Measurements from ENCODE around the gene FRMD4A. TPM values are rescaled to one million over a fixed set of nuclear protein-coding genes. Genes with fewer than 3 reads are reported as not detected.

Gene FRMD4A
- total RNA-seq, 4 donors from 2014 or later, result 4.0 to 12.7 (median 5.6) TPM

DNA sequence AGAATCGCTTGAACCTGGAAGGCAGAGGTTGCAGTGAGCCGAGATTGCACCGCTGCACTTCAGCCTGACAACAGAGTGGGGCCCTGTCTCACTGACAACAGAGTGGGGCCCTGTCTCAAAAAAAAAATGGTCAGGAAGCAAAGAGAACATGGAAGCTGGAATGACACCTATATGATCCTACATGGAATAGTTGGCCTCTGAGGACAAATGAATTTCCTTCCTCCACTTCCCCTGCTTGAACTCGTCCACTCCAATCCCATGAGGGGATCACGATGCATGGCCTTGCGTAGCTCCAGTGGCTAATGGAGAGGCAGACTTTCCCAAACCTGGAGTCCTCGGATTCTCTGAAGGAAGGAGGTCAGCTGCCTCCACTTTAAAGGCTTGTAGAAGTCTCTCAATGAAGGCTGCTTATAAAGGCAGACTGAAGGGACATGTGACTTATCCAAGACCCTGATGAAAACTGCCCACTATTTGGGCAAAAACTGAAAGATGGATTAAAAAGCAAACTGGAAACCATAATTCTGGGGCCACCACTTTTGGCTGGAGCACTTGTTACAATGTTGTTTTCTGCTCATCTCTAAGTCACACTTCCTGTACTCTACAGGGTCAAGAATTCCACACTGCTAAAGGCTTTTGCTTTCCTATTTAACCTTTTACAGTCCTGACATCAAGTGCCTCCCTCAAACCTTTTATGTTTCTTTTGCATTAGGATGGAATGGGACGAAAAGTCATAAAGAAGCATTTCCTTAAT lies 529.4 kb downstream of the FRMD4A start:
- Histone ChIP-seq H3K9me3 (no peaks in the 10 kb centered on the region), H3K4me3 (no peak overlapping the region), H3K27ac (no peak overlapping the region), H3K27me3 (peaks cover 9% of the 10 kb centered on the region), H3K36me3 (no peaks in the 10 kb centered on the region), H3K4me1 (peaks cover 0 to 2% (median 0%) of the 10 kb centered on the region in 4 donors)
- in situ Hi-C loops (cut with MboI; ENCODE audit: low pct_ligation_motif_present in 1 of 4, low pct_unique_long_range_greater_than_20kb in 1 of 4, low sequenced_read_pairs in 3 of 4), result no loop called here
- WGBS, 2 donors (ENCODE audit: low coverage in 1 of 2), result 83 to 87% methylated on average over 1 to 8 of the region's 8 CpGs
- intact Hi-C loops (cut with DNase I; ENCODE audit: low total_unique reads), result no loop called here
- no peak for DNase-seq
- TF ChIP-seq EP300 (IDR thresholded peaks at IDR 0.05; ENCODE audit: low read depth), result no peak
- no peak for TF ChIP-seq POLR2A (IDR thresholded peaks at IDR 0.05)
- TF ChIP-seq, protein P1, sequence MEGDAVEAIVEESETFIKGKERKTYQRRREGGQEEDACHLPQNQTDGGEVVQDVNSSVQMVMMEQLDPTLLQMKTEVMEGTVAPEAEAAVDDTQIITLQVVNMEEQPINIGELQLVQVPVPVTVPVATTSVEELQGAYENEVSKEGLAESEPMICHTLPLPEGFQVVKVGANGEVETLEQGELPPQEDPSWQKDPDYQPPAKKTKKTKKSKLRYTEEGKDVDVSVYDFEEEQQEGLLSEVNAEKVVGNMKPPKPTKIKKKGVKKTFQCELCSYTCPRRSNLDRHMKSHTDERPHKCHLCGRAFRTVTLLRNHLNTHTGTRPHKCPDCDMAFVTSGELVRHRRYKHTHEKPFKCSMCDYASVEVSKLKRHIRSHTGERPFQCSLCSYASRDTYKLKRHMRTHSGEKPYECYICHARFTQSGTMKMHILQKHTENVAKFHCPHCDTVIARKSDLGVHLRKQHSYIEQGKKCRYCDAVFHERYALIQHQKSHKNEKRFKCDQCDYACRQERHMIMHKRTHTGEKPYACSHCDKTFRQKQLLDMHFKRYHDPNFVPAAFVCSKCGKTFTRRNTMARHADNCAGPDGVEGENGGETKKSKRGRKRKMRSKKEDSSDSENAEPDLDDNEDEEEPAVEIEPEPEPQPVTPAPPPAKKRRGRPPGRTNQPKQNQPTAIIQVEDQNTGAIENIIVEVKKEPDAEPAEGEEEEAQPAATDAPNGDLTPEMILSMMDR (IDR thresholded peaks at IDR 0.05), result no peak
- TF ChIP-seq POLR2AphosphoS5 (IDR thresholded peaks at IDR 0.05), result no peak

DNA sequence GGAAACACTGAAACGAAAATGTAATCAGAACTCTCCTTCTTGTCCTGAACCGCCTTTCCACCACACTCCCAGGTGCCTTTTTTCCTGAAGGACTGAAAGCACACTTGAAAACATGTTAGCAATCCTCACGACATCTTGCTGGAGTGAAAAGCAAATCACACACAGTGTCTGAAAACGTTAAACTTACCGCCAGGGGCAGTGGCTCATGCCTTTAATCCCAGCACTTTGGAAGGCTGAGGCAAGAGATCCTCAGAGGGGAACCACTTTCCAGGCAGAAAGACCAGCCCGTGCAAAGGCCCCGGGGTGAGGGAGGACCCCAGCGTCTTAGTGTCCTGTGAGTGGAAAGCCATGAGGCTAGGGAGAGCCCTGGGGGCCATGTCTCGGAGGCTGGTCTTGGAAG lies 533.6 kb downstream of the FRMD4A start:
- in situ Hi-C loops (cut with MboI; ENCODE audit: low pct_ligation_motif_present in 1 of 4, low pct_unique_long_range_greater_than_20kb in 1 of 4, low sequenced_read_pairs in 3 of 4) (loop anchor here in 2 of 4 donors (25.0 kb wide), 3 partner anchors 290 to 690 kb away; no protein-coding TSS in a partner anchor), intact Hi-C loops (cut with DNase I; ENCODE audit: low total_unique reads) (loop anchor here (10.0 kb wide), 1 partner anchor 138 kb away; no protein-coding TSS in a partner anchor)
- no peak for DNase-seq
- Histone ChIP-seq H3K27me3 (no peaks in the 10 kb centered on the region), H3K4me1 (peaks cover 0 to 9% (median 2%) of the 10 kb centered on the region in 4 donors), H3K9me3 (no peaks in the 10 kb centered on the region), H3K4me3 (no peak overlapping the region), H3K36me3 (no peaks in the 10 kb centered on the region), H3K27ac (no peak overlapping the region)
- WGBS, 2 donors (ENCODE audit: low coverage in 1 of 2), result 86 to 92% methylated on average over 2 to 9 of the region's 9 CpGs
- TF ChIP-seq, protein P1 (IDR thresholded peaks at IDR 0.05), result no peak

DNA sequence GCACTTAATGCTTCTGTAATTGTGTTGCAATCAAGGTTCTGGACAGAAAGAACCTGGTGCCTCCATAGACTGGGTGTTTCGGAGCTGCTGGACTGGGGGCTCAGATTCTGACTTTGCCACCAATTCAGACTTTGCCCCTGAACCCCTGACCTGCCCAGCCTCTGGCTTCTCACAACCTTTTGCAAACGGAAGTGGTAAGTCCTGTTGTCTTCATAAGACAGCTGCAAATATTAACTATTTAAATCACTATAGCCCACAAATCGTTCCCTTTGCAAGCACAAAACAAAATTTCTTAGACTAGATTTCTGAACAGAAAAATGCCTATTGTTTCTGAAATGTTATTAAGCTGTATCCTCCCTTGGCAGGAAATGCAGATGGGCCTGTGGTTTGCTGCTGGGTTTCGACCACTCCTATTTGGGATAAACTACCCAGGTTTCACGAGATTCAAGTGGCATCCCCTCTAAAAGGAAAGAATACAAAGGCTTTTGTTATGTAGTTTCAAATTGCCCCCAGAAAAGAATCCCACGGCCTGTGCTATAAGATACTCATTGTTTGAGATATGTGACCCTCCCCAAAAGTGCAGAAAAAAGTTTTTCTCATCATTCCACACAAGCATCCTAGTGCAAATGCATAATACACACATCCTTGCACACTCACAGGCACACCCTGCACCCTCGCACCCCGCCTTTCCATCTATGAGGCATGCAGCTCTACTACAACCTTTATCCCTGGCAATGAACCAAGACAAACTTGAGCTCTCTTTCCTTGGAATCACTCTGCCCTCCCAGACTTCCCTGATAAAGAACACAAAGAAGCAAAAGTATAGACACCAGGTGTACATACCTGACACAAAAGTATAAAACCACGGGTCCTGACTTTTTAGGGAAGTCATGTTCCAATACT lies 534.8 kb downstream of the FRMD4A start:
- Histone ChIP-seq H3K4me3 (no peak overlapping the region), H3K9me3 (no peaks in the 10 kb centered on the region), H3K36me3 (no peaks in the 10 kb centered on the region), H3K4me1 (peaks cover 0 to 9% (median 2%) of the 10 kb centered on the region in 4 donors), H3K27ac (no peak overlapping the region), H3K27me3 (no peaks in the 10 kb centered on the region)
- in situ Hi-C loops (cut with MboI; ENCODE audit: low pct_ligation_motif_present in 1 of 4, low pct_unique_long_range_greater_than_20kb in 1 of 4, low sequenced_read_pairs in 3 of 4), result loop anchor here in 2 of 4 donors (25.0 kb wide), 3 partner anchors 291 to 691 kb away; no protein-coding TSS in a partner anchor
- TF ChIP-seq, protein P1 (IDR thresholded peaks at IDR 0.05), result no peak
- TF ChIP-seq POLR2A (IDR thresholded peaks at IDR 0.05), result no peak
- TF ChIP-seq POLR2AphosphoS5 (IDR thresholded peaks at IDR 0.05), result no peak
- TF ChIP-seq EP300 (IDR thresholded peaks at IDR 0.05; ENCODE audit: low read depth), result no peak
- intact Hi-C loops (cut with DNase I; ENCODE audit: low total_unique reads), result loop anchor here (10.0 kb wide), 1 partner anchor 139 kb away; no protein-coding TSS in a partner anchor
- DNase-seq, result no peak
- WGBS, 2 donors (ENCODE audit: low coverage in 1 of 2), result 34 to 35% methylated on average over 6 to 9 of the region's 9 CpGs
